Measurements from ENCODE around the gene KCNC3. TPM values are rescaled to one million over a fixed set of nuclear protein-coding genes. Genes with fewer than 3 reads are reported as not detected.

KCNC3 gene
- total RNA-seq, 4 donors from 2014 or later: 0.27 to 0.64 (median 0.49) TPM

DNA sequence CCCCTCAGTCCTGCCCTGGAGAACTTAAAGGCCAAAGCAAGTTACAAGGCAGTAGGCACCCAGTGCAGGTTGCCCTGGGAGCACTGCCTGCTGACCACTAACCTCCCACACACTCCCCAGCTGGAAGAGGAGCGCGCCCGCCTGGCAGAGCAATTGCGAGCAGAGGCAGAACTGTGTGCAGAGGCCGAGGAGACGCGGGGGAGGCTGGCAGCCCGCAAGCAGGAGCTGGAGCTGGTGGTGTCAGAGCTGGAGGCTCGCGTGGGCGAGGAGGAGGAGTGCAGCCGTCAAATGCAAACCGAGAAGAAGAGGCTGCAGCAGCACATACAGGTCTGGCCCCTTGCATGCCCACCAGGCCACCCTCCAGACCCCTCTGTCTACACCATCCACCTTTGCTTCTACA is 61.1 kb downstream of the KCNC3 start:
- no peaks in the 10 kb centered on the region for H3K9me3 ChIP-seq
- peaks cover 0 to 25% (median 6%) of the 10 kb centered on the region in 4 donors for H3K36me3 ChIP-seq
- no peak for TF ChIP-seq POLR2A (IDR thresholded peaks at IDR 0.05)
- no peak overlapping the region for H3K4me3 ChIP-seq
- no peak overlapping the region for H3K27ac ChIP-seq
- 51 to 65% methylated on average over 2 to 13 of the region's 13 CpGs for WGBS, 2 donors (ENCODE audit: low coverage in 1 of 2)
- in situ Hi-C loops (cut with MboI; ENCODE audit: low pct_ligation_motif_present in 1 of 4, low pct_unique_long_range_greater_than_20kb in 1 of 4, low sequenced_read_pairs in 3 of 4): loop anchor here in 1 of 4 donors (25.0 kb wide), 1 partner anchor 106 kb away; the partner anchor contains the start of gene IZUMO2
- H3K27me3 ChIP-seq: no peaks in the 10 kb centered on the region
- DNase-seq: no peak
- H3K4me1 ChIP-seq: no peaks in the 10 kb centered on the region
- intact Hi-C loops (cut with DNase I; ENCODE audit: low total_unique reads): no loop called here

- intact Hi-C loops (cut with DNase I; ENCODE audit: low total_unique reads): no loop called here
- WGBS, 2 donors (ENCODE audit: low coverage in 1 of 2): 49% methylated on average over 20 of the region's 20 CpGs; no CpG with 5 or more reads in 1 of the 2 donors
- H3K27ac ChIP-seq: no peak overlapping the region
- in situ Hi-C loops (cut with MboI; ENCODE audit: low pct_ligation_motif_present in 1 of 4, low pct_unique_long_range_greater_than_20kb in 1 of 4, low sequenced_read_pairs in 3 of 4): loop anchor here in 1 of 4 donors (25.0 kb wide), 1 partner anchor 105 kb away; the partner anchor contains the start of gene IZUMO2
- H3K9me3 ChIP-seq: no peaks in the 10 kb centered on the region
- no peak overlapping the region for H3K4me3 ChIP-seq
- no peaks in the 10 kb centered on the region for H3K4me1 ChIP-seq
- no peak for TF ChIP-seq POLR2A (IDR thresholded peaks at IDR 0.05)
- TF ChIP-seq POLR2AphosphoS5 (IDR thresholded peaks at IDR 0.05): no peak
- no peak for TF ChIP-seq EP300 (IDR thresholded peaks at IDR 0.05; ENCODE audit: low read depth)
- TF ChIP-seq, protein P1, sequence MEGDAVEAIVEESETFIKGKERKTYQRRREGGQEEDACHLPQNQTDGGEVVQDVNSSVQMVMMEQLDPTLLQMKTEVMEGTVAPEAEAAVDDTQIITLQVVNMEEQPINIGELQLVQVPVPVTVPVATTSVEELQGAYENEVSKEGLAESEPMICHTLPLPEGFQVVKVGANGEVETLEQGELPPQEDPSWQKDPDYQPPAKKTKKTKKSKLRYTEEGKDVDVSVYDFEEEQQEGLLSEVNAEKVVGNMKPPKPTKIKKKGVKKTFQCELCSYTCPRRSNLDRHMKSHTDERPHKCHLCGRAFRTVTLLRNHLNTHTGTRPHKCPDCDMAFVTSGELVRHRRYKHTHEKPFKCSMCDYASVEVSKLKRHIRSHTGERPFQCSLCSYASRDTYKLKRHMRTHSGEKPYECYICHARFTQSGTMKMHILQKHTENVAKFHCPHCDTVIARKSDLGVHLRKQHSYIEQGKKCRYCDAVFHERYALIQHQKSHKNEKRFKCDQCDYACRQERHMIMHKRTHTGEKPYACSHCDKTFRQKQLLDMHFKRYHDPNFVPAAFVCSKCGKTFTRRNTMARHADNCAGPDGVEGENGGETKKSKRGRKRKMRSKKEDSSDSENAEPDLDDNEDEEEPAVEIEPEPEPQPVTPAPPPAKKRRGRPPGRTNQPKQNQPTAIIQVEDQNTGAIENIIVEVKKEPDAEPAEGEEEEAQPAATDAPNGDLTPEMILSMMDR (IDR thresholded peaks at IDR 0.05): no peak
- DNase-seq: peak; percentile 46
- no peaks in the 10 kb centered on the region for H3K27me3 ChIP-seq
- H3K36me3 ChIP-seq: peaks cover 0 to 27% (median 6%) of the 10 kb centered on the region in 4 donors
These were observed 62.3 kb downstream of the KCNC3 start for GRCh38 chr19:50266896-50267295.

DNA sequence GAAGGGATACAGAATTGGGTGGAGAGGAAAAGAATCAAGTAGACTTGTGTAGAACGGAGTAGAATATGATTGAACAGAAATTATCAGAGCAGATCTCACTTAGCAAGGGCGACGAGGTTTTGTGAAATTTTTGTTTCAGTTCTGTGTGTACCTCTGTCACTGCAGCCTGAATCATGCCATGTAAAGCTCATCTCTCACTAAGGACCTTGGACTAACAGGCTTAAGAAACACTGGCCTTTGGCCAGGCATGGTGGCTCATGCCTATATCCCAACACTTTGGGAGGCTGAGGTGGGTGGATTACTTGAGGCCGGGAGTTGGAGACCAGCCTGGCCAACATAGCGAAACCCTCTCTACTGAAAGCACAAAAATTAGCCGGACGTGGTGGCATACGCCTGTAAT is 63.1 kb downstream of the KCNC3 start:
- H3K27me3 ChIP-seq: no peaks in the 10 kb centered on the region
- H3K27ac ChIP-seq: no peak overlapping the region
- 80 to 91% methylated on average over 7 to 8 of the region's 8 CpGs for WGBS, 2 donors (ENCODE audit: low coverage in 1 of 2)
- H3K4me3 ChIP-seq: no peak overlapping the region
- no peaks in the 10 kb centered on the region for H3K9me3 ChIP-seq
- intact Hi-C loops (cut with DNase I; ENCODE audit: low total_unique reads) (no loop called here), in situ Hi-C loops (cut with MboI; ENCODE audit: low pct_ligation_motif_present in 1 of 4, low pct_unique_long_range_greater_than_20kb in 1 of 4, low sequenced_read_pairs in 3 of 4) (loop anchor here in 1 of 4 donors (25.0 kb wide), 1 partner anchor 104 kb away; the partner anchor contains the start of gene IZUMO2)
- TF ChIP-seq EP300 (IDR thresholded peaks at IDR 0.05; ENCODE audit: low read depth) (no peak), POLR2A (IDR thresholded peaks at IDR 0.05) (no peak), POLR2AphosphoS5 (IDR thresholded peaks at IDR 0.05) (no peak)
- TF ChIP-seq, protein P1 (IDR thresholded peaks at IDR 0.05): no peak
- no peak for DNase-seq
- no peaks in the 10 kb centered on the region for H3K4me1 ChIP-seq
- peaks cover 0 to 19% (median 6%) of the 10 kb centered on the region in 4 donors for H3K36me3 ChIP-seq

DNA sequence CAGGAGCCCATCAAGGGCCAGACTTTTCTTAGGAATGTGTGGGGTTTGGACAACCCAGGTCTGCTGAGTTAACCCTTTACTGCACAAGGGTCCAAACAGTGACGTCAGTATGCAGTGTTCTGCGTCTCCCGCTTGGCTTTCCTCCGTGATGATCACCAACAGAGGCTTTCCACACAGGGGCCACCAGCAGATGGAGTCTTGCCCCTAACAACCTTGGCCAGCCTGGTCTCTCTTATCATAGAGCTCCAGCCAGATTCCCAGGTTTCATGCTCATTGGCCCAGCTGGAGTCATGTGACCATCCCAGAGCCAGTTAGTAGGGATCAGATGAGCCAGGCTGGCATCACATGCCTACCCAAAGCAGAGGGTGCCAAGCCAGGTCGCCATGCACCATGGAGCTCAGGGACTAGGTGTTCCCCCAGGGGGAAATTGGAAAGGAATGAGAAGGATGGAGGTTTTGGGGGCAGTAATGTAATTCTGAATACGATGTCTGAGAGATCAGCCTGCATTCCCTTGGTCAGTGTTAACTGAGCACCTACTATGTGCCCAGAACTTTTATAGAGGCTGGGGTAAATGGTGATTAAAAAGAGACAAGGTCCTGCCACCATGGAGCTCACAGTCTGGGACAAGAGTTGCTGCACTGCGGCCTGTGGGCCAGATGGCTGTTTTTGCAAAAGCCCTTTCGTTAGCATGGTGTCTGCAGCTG is 64.5 kb downstream of the KCNC3 start:
- in situ Hi-C loops (cut with MboI; ENCODE audit: low pct_ligation_motif_present in 1 of 4, low pct_unique_long_range_greater_than_20kb in 1 of 4, low sequenced_read_pairs in 3 of 4) (loop anchor here in 1 of 4 donors (25.0 kb wide), 1 partner anchor 102 kb away; the partner anchor contains the start of gene IZUMO2), intact Hi-C loops (cut with DNase I; ENCODE audit: low total_unique reads) (no loop called here)
- no peaks in the 10 kb centered on the region for H3K27me3 ChIP-seq
- H3K9me3 ChIP-seq: no peaks in the 10 kb centered on the region
- TF ChIP-seq EP300 (IDR thresholded peaks at IDR 0.05; ENCODE audit: low read depth) (no peak), POLR2AphosphoS5 (IDR thresholded peaks at IDR 0.05) (no peak), POLR2A (IDR thresholded peaks at IDR 0.05) (no peak)
- TF ChIP-seq, protein P1 (IDR thresholded peaks at IDR 0.05): no peak
- peaks cover 0 to 14% (median 6%) of the 10 kb centered on the region in 4 donors for H3K36me3 ChIP-seq
- H3K4me1 ChIP-seq: no peaks in the 10 kb centered on the region
- no peak overlapping the region for H3K4me3 ChIP-seq
- 87 to 100% methylated on average over 1 to 8 of the region's 8 CpGs for WGBS, 2 donors (ENCODE audit: low coverage in 1 of 2)
- no peak for DNase-seq
- H3K27ac ChIP-seq: no peak overlapping the region

Measured in transverse colon (tissue), 4 donors.